Measurements from ENCODE around the gene ADAMTS9. TPM values are rescaled to one million over a fixed set of nuclear protein-coding genes. Genes with fewer than 3 reads are reported as not detected.

Gene ADAMTS9
- total and polyA plus RNA-seq, 9 of the 15 experiments (the other 6 are each of a cell fraction or from before 2014, with no cell fraction given): 0.05 to 0.32 (median 0.13) TPM; not detected in 2

DNA sequence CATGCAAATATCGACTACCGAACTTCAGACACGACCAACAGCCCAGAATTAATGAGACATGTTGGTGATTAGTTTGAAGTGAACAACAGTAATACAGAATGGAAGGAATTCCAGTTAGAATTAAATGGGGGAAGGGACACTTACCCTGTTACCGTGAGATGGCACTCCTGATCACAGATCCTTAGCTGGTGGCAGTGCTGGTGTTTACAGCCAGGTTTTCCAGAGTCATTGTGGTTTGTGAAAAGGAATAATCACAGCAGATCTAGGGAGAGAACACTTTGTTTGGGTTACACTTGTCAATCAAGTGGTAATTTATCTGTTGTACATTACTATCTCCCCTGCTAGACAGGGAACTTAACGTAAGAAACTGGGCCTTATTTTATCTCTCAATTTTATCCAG, 217.4 kb downstream of the ADAMTS9 start:
- Histone ChIP-seq H3K4me3 (no peak overlapping the region), H3K4me1 (replicated peaks in 1 of 2; ENCODE audit: control insufficient read depth in 2 of 2, insufficient read depth in 2 of 2, low read length in 2 of 2) (no peaks in the 10 kb centered on the region), H3K9me1 (ENCODE audit: control insufficient read depth, insufficient read depth, low read length) (no peaks in the 10 kb centered on the region), H2AFZ (ENCODE audit: low read depth, low read length) (no peak overlapping the region), H3K27me3 (ENCODE audit: control insufficient read depth in 2 of 2, insufficient read depth in 2 of 2, low read length in 2 of 2) (no peaks in the 10 kb centered on the region), H3K9me3 (replicated peaks; ENCODE audit: control insufficient read depth, insufficient read depth, low read depth, low read length) (no peaks in the 10 kb centered on the region), H3K4me2 (ENCODE audit: insufficient read depth, low read length) (no peak overlapping the region), H4K20me1 (replicated peaks; ENCODE audit: control insufficient read depth, insufficient read depth, low read length) (no peaks in the 10 kb centered on the region), H3K27ac (ENCODE audit: extremely low read depth, low read depth, low read length) (no peak overlapping the region), H3K79me2 (ENCODE audit: control insufficient read depth, insufficient read depth, low read length) (no peaks in the 10 kb centered on the region), H3K36me3 (ENCODE audit: control insufficient read depth, insufficient read depth, low read length) (no peaks in the 10 kb centered on the region), H3K9ac (ENCODE audit: insufficient read depth in 1 of 2, low read depth in 2 of 2, low read length in 2 of 2) (no peak overlapping the region)
- ATAC-seq (no peak), FAIRE-seq (no peak), DNase-seq (ENCODE audit: extremely low read depth in 1 of 4, low spot score in 3 of 4) (no peak)
- BruUV-seq (replicated peaks): no TSS peak
- WGBS (ENCODE audit: insufficient coverage, low coverage, missing lambda C conversion rate): 0% methylated on average over 5 of the region's 5 CpGs
- intact Hi-C loops (cut with micrococcal nuclease) (no loop called here), in situ Hi-C loops (cut with MboI) (no loop called here)
- POLR2A ChIA-PET: no interaction called here
- TF ChIP-seq DNMT1 (IDR thresholded peaks at IDR 0.05): no peak
- TF ChIP-seq, protein P1, sequence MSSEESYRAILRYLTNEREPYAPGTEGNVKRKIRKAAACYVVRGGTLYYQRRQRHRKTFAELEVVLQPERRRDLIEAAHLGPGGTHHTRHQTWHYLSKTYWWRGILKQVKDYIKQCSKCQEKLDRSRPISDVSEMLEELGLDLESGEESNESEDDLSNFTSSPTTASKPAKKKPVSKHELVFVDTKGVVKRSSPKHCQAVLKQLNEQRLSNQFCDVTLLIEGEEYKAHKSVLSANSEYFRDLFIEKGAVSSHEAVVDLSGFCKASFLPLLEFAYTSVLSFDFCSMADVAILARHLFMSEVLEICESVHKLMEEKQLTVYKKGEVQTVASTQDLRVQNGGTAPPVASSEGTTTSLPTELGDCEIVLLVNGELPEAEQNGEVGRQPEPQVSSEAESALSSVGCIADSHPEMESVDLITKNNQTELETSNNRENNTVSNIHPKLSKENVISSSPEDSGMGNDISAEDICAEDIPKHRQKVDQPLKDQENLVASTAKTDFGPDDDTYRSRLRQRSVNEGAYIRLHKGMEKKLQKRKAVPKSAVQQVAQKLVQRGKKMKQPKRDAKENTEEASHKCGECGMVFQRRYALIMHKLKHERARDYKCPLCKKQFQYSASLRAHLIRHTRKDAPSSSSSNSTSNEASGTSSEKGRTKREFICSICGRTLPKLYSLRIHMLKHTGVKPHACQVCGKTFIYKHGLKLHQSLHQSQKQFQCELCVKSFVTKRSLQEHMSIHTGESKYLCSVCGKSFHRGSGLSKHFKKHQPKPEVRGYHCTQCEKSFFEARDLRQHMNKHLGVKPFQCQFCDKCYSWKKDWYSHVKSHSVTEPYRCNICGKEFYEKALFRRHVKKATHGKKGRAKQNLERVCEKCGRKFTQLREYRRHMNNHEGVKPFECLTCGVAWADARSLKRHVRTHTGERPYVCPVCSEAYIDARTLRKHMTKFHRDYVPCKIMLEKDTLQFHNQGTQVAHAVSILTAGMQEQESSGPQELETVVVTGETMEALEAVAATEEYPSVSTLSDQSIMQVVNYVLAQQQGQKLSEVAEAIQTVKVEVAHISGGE (CRISPR knock-in tag; IDR thresholded peaks at IDR 0.05): peak in 1 of 3 experiments; percentile 62; a peak in 2 of 6 replicates
- CTCF ChIA-PET (ENCODE audit: low intra/inter-chr PET ratio): no interaction called here

Data from K562 (cell line).